Breast epithelium (tissue), 3 donors: ENCODE data around the gene ZNF638.

Experiments
- CTCF ChIP-seq, 3 donors: fragments of 450-650 bp; IDR thresholded peaks; one replicate each; pipeline ENCODE4 v1.5.1; 2016 to 2017; ENCODE audit warnings: antibody characterized with exemption in 3 of 3, mild to moderate bottlenecking in 3 of 3, moderate library complexity in 3 of 3
- POLR2A ChIP-seq: fragments of 450-650 bp; IDR thresholded peaks from one replicate; pipeline ENCODE4 v1.6.1; 2016; ENCODE audit warnings: antibody characterized with exemption, mild to moderate bottlenecking, moderate library complexity
- POLR2AphosphoS5 ChIP-seq, 3 donors: sonication (generic); formaldehyde crosslinking; IDR thresholded peaks; one replicate each; pipeline ENCODE4 v1.6.1; 2017; ENCODE audit warnings: antibody characterized with exemption in 3 of 3

- TF ChIP-seq CTCF (IDR thresholded peaks at IDR 0.05): no peak
- TF ChIP-seq POLR2A: no peak
- TF ChIP-seq POLR2AphosphoS5 (IDR thresholded peaks at IDR 0.05): no peak
Observed at GRCh38 chr2:71417300-71418202, 86.0 kb downstream of the ZNF638 start.
